Measurements from ENCODE around the gene HELZ.
"Not testable (repeated sequence)": the region's sequence is repeated elsewhere in the genome, so short reads cannot be mapped to it uniquely, and the experiment has no call there.

DNA sequence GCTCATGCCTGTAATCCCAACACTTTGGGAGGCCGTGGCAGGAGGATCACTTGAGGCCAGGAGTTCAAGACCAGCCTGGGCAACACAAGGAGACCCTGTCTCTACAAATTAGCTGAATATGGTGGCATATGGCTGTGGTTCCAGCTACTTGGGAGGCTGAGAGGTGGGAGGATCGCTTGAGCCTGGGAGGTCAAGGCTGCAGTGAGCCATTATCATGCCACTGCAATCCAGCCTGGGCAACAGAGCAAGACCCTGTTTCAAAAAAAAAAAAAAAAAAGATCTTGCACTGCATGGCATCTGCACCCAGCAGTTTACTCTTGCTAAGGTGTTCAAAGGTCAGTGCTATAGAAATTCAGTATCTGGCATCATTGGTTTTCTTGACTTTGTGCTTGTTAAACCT, 26.2 kb upstream of the HELZ start:
- not testable (repeated sequence) for TF ChIP-seq CTCF (conservative IDR thresholded peaks at IDR 0.05; ENCODE audit: low read depth, low read length); EZH2 (IDR thresholded peaks at IDR 0.05; ENCODE audit: low read length, unreplicated experiment); EZH2phosphoT487 (IDR thresholded peaks at IDR 0.05; ENCODE audit: borderline replicate concordance, low read length)

Measured in PC-3 (cell line).